ENCODE data around the gene TBCK.

TBCK gene

GRCh38 chr4:106201373-106201772, 114.6 kb downstream of the TBCK start:
- H3K36me3 ChIP-seq, result no peaks in the 10 kb centered on the region
- no peaks in the 10 kb centered on the region for H3K27me3 ChIP-seq
- no peaks in the 10 kb centered on the region for H3K9me3 ChIP-seq
- no peaks in the 10 kb centered on the region for H3K4me1 ChIP-seq (ENCODE audit: control insufficient read depth in 1 of 2, insufficient read depth in 1 of 2, low read depth in 1 of 2, low read length in 1 of 2)
- no peak overlapping the region for H3K27ac ChIP-seq
- no peak overlapping the region for H3K4me3 ChIP-seq (ENCODE audit: low read depth in 1 of 2, low read length in 1 of 2)
- TF ChIP-seq CTCF (IDR thresholded peaks at IDR 0.05), result no peak

- Histone ChIP-seq H3K27me3 (no peaks in the 10 kb centered on the region), H3K27ac (no peak overlapping the region), H3K36me3 (no peaks in the 10 kb centered on the region), H3K9me3 (no peaks in the 10 kb centered on the region), H3K4me3 (ENCODE audit: low read depth in 1 of 2, low read length in 1 of 2) (no peak overlapping the region), H3K4me1 (ENCODE audit: control insufficient read depth in 1 of 2, insufficient read depth in 1 of 2, low read depth in 1 of 2, low read length in 1 of 2) (no peaks in the 10 kb centered on the region)
- TF ChIP-seq CTCF (IDR thresholded peaks at IDR 0.05), result no peak
Observed at GRCh38 chr4:106195435-106195950, 120.5 kb downstream of the TBCK start.

GRCh38 chr4:106194801-106195200, 121.2 kb downstream of the TBCK start:
- Histone ChIP-seq H3K27ac (no peak overlapping the region), H3K36me3 (no peaks in the 10 kb centered on the region), H3K4me3 (ENCODE audit: low read depth in 1 of 2, low read length in 1 of 2) (no peak overlapping the region), H3K9me3 (no peaks in the 10 kb centered on the region), H3K4me1 (ENCODE audit: control insufficient read depth in 1 of 2, insufficient read depth in 1 of 2, low read depth in 1 of 2, low read length in 1 of 2) (no peaks in the 10 kb centered on the region), H3K27me3 (no peaks in the 10 kb centered on the region)
- no peak for TF ChIP-seq CTCF (IDR thresholded peaks at IDR 0.05)

- H3K27ac ChIP-seq, result no peak overlapping the region
- no peaks in the 10 kb centered on the region for H3K4me1 ChIP-seq (ENCODE audit: control insufficient read depth in 1 of 2, insufficient read depth in 1 of 2, low read depth in 1 of 2, low read length in 1 of 2)
- H3K27me3 ChIP-seq, result no peaks in the 10 kb centered on the region
- no peaks in the 10 kb centered on the region for H3K9me3 ChIP-seq
- H3K4me3 ChIP-seq (ENCODE audit: low read depth in 1 of 2, low read length in 1 of 2), result no peak overlapping the region
- no peaks in the 10 kb centered on the region for H3K36me3 ChIP-seq
- no peak for TF ChIP-seq CTCF (IDR thresholded peaks at IDR 0.05)
Observed at GRCh38 chr4:106192131-106192530, 123.9 kb downstream of the TBCK start.

- H3K4me3 ChIP-seq (ENCODE audit: low read depth in 1 of 2, low read length in 1 of 2), result no peak overlapping the region
- H3K36me3 ChIP-seq, result no peaks in the 10 kb centered on the region
- H3K27me3 ChIP-seq, result no peaks in the 10 kb centered on the region
- no peaks in the 10 kb centered on the region for H3K4me1 ChIP-seq (ENCODE audit: control insufficient read depth in 1 of 2, insufficient read depth in 1 of 2, low read depth in 1 of 2, low read length in 1 of 2)
- H3K27ac ChIP-seq, result no peak overlapping the region
- H3K9me3 ChIP-seq, result no peaks in the 10 kb centered on the region
- no peak for TF ChIP-seq CTCF (IDR thresholded peaks at IDR 0.05)
Observed at GRCh38 chr4:106186201-106186600, 129.8 kb downstream of the TBCK start.

GRCh38 chr4:106183551-106183950, 132.5 kb downstream of the TBCK start:
- H3K9me3 ChIP-seq, result no peaks in the 10 kb centered on the region
- no peak overlapping the region for H3K4me3 ChIP-seq (ENCODE audit: low read depth in 1 of 2, low read length in 1 of 2)
- no peaks in the 10 kb centered on the region for H3K36me3 ChIP-seq
- H3K27ac ChIP-seq, result no peak overlapping the region
- TF ChIP-seq CTCF (IDR thresholded peaks at IDR 0.05), result no peak
- no peaks in the 10 kb centered on the region for H3K4me1 ChIP-seq (ENCODE audit: control insufficient read depth in 1 of 2, insufficient read depth in 1 of 2, low read depth in 1 of 2, low read length in 1 of 2)
- H3K27me3 ChIP-seq, result no peaks in the 10 kb centered on the region
